Adipose tissue (tissue), 3 donors: Measurements from ENCODE around the gene LMNA. TPM values are rescaled to one million over a fixed set of nuclear protein-coding genes. Genes with fewer than 3 reads are reported as not detected.
"Not testable (repeated sequence)": the region's sequence is repeated elsewhere in the genome, so short reads cannot be mapped to it uniquely, and the experiment has no call there.

ENCODE experiments used
- H3K27ac ChIP-seq: one replicate; pipeline ENCODE4 v1.5.1; 2013; ENCODE audit warnings: low read depth, low read length
- WGBS, 3 donors: extraction: QIAGEN DNeasy Blood & Tissue Kit; methylation state at CpG; one replicate each; pipeline ENCODE4 v1.1.7; 2013; 5-methylcytosine and 5-hydroxymethylcytosine counted together
- polyA plus RNA-seq, 3 donors: library from polyadenylated mRNA; stranded (reverse); fragments of 200-250 nt; gene quantifications; one replicate each; pipeline ENCODE4 v1.2.3, GENCODE V29; 2013
- donor health status: healthy with polysubstance abuse.
- donor health status: Bipolar disorder and iron deficiency.
- donor health status: healthy.

The LMNA gene
- polyA plus RNA-seq, result 100 to 1,000 TPM in 2 of 3 donors, 10 to 100 TPM in 1; 58.6 to 543 (median 239) TPM

GRCh38 chr1:156114101-156114918 is at the start of gene LMNA:
Gene LMNA (plus strand): TSS chr1:156114711. CDS start chr1:156114919, 208 bp downstream.
- WGBS, 3 donors, result 1% methylated on average over 28 to 37 of the region's 37 CpGs
- H3K27ac ChIP-seq, result peak within 1 kb of the TSS; percentile 93

- 82 to 97% (median 83%) methylated on average over 3 of the region's 3 CpGs for WGBS, 3 donors
- H3K27ac ChIP-seq, result no peak overlapping the region
Measured at GRCh38 chr1:156065212-156065611, 49.3 kb upstream of the LMNA start.

GRCh38 chr1:156065871-156066270 is 48.6 kb upstream of the LMNA start:
- WGBS, 3 donors, result 73 to 81% (median 78%) methylated on average over 16 of the region's 16 CpGs
- H3K27ac ChIP-seq, result no peak overlapping the region

GRCh38 chr1:156067262-156067661 is 47.2 kb upstream of the LMNA start:
- no peak overlapping the region for H3K27ac ChIP-seq
- 88 to 91% (median 89%) methylated on average over 2 of the region's 2 CpGs for WGBS, 3 donors

GRCh38 chr1:156069490-156070455 is 44.7 kb upstream of the LMNA start:
- 63 to 76% (median 76%) methylated on average over 3 of the region's 3 CpGs for WGBS, 3 donors
- no peak overlapping the region for H3K27ac ChIP-seq

GRCh38 chr1:156070548-156070947 is 44.0 kb upstream of the LMNA start:
- H3K27ac ChIP-seq, result no peak overlapping the region
- WGBS, 3 donors, result 47 to 67% (median 59%) methylated on average over 4 of the region's 4 CpGs

- WGBS, 3 donors, result 86 to 88% (median 87%) methylated on average over 6 to 7 of the region's 7 CpGs
- not testable (repeated sequence) for H3K27ac ChIP-seq
Measured at GRCh38 chr1:156071332-156071816, 43.1 kb upstream of the LMNA start.

GRCh38 chr1:156072251-156072650 is 42.3 kb upstream of the LMNA start:
- no peak overlapping the region for H3K27ac ChIP-seq

GRCh38 chr1:156073110-156073687 is 41.3 kb upstream of the LMNA start:
- WGBS, 3 donors, result 0 to 42% (median 27%) methylated on average over 1 of the region's 1 CpG
- H3K27ac ChIP-seq, result no peak overlapping the region

More at GRCh38 chr1:156072251-156072650, 42.3 kb upstream of the LMNA start:
- 55 to 71% (median 63%) methylated on average over 6 of the region's 6 CpGs for WGBS, 3 donors

- no peak overlapping the region for H3K27ac ChIP-seq
- 61 to 78% (median 63%) methylated on average over 4 to 5 of the region's 5 CpGs for WGBS, 3 donors
Measured at GRCh38 chr1:156073740-156074139, 40.8 kb upstream of the LMNA start.

GRCh38 chr1:156074661-156075060 is 39.9 kb upstream of the LMNA start:
- 58 to 64% (median 64%) methylated on average over 8 of the region's 8 CpGs for WGBS, 3 donors
- no peak overlapping the region for H3K27ac ChIP-seq

GRCh38 chr1:156075162-156075561 is 39.3 kb upstream of the LMNA start:
- no peak overlapping the region for H3K27ac ChIP-seq
- 38 to 55% (median 39%) methylated on average over 3 of the region's 3 CpGs for WGBS, 3 donors

GRCh38 chr1:156075775-156076204 is 38.7 kb upstream of the LMNA start:
- WGBS, 3 donors, result 47 to 64% (median 61%) methylated on average over 4 of the region's 4 CpGs
- H3K27ac ChIP-seq, result no peak overlapping the region

- H3K27ac ChIP-seq, result no peak overlapping the region
- 45 to 47% (median 45%) methylated on average over 63 to 73 of the region's 73 CpGs for WGBS, 3 donors
Measured at GRCh38 chr1:156076609-156077429, 37.7 kb upstream of the LMNA start.

GRCh38 chr1:156077430-156077760 is 37.1 kb upstream of the LMNA start:
- H3K27ac ChIP-seq, result no peak overlapping the region

GRCh38 chr1:156078728-156079127 is 35.8 kb upstream of the LMNA start:
- H3K27ac ChIP-seq, result no peak overlapping the region
- WGBS, 3 donors, result 82 to 96% (median 89%) methylated on average over 5 of the region's 5 CpGs

More at GRCh38 chr1:156077430-156077760, 37.1 kb upstream of the LMNA start:
- 87 to 94% (median 93%) methylated on average over 19 of the region's 19 CpGs for WGBS, 3 donors

- no peak overlapping the region for H3K27ac ChIP-seq
Measured at GRCh38 chr1:156079762-156080161, 34.7 kb upstream of the LMNA start.

More at GRCh38 chr1:156079762-156080161, 34.7 kb upstream of the LMNA start:
- 82 to 92% (median 87%) methylated on average over 5 of the region's 5 CpGs for WGBS, 3 donors
